OCI-LY1 (cell line): ENCODE measurements around the gene IMMP2L.

Experiments
- EZH2 ChIP-seq: fragments of 200-600 bp; sonication (generic), shearing (Covaris generic); IDR thresholded peaks from 2 replicates; pipeline ENCODE4 v1.8.0; 2017; ENCODE audit warnings: borderline replicate concordance, mixed run types, mild to moderate bottlenecking, antibody characterized with exemption, low read length, moderate library complexity, mixed read lengths
- TF ChIP-seq, protein P1 (sequence below): fragments of 200-600 bp; sonication (generic), shearing (Covaris generic); IDR thresholded peaks from 2 replicates; pipeline ENCODE4 v1.5.1; 2017; ENCODE audit warnings: mild to moderate bottlenecking, antibody characterized with exemption, low read length, moderate library complexity, mixed read lengths

DNA sequence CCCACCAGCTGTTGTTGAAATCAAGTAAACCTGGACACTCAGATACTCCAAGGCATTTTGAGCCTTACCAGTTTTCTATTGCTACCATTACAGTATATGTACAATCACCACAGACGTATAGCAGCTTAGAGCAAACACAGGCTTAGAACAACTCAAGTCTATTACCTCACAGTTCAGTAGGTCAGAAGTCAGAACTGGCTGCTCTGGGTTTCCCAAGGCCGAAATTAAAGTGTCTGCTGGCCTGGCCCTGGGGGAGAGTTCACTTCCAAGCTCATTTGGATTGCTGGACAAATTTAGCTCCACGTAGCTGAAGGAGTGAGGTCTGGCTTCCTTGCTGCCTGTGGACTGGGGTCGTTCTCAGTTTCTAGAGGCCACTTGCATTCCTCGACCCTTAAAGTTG lies 731.5 kb downstream of the IMMP2L start:
- TF ChIP-seq, protein P1, sequence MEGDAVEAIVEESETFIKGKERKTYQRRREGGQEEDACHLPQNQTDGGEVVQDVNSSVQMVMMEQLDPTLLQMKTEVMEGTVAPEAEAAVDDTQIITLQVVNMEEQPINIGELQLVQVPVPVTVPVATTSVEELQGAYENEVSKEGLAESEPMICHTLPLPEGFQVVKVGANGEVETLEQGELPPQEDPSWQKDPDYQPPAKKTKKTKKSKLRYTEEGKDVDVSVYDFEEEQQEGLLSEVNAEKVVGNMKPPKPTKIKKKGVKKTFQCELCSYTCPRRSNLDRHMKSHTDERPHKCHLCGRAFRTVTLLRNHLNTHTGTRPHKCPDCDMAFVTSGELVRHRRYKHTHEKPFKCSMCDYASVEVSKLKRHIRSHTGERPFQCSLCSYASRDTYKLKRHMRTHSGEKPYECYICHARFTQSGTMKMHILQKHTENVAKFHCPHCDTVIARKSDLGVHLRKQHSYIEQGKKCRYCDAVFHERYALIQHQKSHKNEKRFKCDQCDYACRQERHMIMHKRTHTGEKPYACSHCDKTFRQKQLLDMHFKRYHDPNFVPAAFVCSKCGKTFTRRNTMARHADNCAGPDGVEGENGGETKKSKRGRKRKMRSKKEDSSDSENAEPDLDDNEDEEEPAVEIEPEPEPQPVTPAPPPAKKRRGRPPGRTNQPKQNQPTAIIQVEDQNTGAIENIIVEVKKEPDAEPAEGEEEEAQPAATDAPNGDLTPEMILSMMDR, result no peak
- TF ChIP-seq EZH2, result no peak
